Anterior cingulate cortex (tissue), 58 donors: ENCODE results near the gene CDON.
"Not testable (repeated sequence)": the region's sequence is repeated elsewhere in the genome, so short reads cannot be mapped to it uniquely, and the experiment has no call there.

Source experiments
- DNase-seq, 58 donors: peaks; one replicate each; lab custom pipeline; 2025; lab: John Stamatoyannopoulos, UW

The CDON gene

DNA sequence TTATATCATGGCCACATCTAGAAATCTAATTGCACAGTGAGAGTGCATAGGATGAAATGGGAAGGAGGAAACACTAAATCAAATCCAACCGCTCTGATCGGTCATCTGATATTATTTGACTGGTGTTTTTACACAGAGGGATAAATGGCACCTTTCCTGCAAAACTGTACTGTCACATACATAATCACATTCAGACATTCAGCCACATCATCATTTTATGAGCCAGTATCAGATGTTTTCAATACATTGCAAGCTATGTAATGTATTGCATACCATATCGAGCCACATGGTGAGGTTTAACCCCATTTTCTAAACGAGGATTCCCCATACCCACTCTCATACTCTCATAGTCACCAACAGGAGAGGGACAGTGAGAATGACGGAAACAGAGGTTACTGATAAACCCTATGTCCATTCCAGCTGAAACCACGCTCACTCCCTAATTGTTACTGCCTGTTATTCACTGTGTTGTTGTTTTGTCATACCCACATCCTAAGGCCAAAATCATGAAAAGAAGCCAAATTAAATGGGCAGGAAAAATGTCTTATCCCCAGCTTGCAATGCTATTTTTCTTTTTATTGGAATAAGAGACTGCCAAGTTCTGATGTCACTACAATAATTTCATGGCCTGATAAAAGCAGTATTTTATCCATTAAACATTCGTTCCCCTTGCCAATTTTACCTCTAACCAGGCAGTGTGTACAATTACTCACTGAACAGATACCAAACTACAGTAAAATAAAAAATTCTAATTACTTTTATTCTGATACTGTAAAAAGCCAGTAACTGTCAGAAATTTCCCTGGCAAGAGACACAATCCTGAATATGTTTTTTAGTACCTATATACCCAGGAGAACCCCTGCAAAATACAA is 9.0 kb downstream of the CDON start:
- DNase-seq: no peak

DNA sequence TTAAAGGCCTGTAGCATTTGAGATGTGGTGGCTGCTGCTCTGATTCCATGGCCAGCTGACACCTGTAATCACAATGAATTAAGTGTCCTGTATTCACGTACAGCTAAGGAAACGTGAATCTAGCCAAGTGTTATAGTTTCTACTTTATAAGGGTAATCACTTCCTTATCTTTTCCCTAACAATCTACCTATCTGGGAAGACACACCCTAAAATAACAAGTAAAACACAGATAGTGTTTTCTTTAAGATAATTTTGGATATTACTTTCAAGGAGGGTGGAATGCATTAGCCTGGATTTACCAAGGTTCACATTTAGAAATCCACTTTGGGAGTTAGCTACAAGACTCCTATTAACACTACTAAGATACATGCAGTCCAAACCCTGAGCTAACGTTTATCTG is 11.5 kb downstream of the CDON start:
- no peak for DNase-seq

DNA sequence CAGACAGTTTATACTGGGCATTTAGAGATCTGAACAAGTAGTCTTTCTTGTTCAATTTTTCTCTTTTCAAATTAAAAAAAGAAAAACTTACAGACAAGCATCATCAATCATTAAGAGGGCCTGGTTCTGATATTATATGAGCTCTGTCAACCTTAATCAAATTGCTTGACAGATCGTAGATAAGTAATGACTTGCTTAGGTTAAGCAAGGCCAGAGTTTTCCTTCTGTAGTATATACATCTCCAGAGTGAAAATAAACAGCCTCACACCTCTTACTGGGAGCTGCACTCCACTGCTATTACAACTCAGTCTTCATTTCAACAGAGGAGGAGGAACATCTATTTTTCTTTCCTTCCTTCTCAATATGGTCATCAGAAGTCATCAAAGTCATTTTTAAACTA is 13.5 kb downstream of the CDON start:
- no peak for DNase-seq

DNA sequence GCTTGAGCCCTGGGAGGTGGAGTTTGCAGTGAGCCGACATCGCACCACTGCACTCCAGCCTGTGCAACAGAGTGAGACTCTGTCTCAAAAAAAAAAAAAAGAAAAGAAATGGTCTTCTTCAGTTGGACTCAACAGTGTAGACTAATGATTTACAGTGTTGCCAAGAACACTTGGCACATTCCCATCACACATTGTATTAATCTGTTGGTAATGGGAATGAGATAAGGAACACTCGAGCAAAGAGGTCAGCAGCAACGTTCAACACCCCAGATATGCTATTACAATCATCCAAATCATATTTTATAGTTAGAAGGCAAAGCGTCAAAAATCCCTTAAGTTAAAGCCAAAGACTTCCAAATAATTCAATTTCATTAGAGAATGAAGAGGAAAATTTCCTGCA is 14.5 kb downstream of the CDON start:
- no peak for DNase-seq

DNA sequence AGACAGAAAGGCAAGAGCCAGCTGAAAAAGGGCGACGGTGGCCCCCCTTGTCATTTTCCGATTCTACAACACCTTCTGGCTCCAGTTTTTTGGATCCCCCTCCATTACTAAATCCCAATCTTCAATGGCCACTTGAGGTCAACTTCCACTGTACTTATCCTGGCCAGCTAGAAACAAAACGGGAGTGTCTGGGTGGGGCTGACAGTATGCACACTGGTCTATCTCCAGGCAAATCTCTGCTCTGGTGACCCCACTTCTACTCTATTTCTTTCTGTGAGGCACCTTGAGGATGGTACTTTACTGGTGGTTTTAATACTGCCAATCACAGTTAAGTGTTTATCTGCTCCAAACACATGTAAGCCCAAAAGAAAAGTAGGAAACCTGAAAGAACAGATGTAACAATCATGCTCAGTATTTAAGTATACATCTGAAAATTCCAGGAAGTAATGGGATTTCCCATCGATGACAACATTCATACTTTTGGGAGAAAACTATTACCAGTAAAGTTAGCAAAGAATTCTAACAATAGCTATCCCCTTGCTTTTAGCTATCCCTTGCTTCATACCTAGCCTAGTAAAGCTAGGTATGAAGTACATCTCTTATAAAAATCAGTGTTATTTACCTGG is 16.0 kb downstream of the CDON start:
- DNase-seq: no peak

DNA sequence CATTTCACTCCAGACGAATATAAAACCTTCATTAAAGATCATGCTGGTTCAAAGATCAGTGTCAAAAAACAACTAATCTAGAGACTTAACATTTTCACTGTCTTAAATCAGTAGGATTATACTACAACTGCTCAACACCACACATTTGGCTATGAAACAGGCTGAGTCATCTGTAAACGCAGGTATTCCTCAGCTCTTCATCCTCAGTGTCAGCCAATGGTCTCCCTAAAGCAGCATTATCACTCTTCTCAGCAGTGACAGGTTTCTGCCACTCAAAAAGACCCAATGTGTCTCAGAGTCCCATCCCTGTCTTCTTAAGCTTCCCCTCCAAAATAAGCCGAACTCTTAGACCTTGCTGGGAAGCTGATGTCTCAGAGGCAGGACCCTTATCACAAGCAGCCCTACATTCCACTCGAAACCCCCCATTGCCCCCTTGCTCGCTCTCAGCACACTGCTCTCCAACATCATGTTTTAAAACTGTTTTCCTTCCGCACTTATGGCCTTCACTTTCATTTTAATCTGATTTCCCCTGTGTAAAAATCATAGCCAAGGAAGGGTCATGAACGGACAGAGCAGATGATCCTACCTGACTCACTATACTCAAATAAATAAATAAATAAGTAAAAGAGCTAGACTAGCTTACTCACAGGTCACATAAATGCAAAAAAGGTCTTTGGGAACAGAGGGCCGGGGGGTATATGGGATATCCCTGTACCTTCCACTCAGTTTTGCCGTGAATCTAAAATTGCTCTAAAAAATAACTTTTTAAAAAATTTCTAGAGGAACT is 23.0 kb downstream of the CDON start:
- DNase-seq: no peak

DNA sequence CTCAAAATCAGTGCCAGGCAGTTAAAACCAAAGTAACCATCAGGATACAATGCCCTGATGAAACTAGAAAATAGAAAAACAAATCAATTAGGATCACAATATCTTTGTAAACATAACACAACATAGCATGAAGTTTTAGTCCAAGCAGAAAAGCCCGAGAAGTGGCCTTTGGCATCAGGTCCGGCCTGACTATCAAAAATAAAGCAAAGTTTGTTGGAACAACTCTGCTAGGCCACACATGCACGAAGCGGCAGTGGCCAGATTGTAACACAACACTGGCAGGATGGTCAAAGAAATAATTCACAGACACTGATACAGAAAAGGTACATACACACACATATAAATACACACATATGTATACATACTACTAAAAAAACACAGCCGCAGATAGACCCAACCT is 26.9 kb downstream of the CDON start:
- DNase-seq: no peak

DNA sequence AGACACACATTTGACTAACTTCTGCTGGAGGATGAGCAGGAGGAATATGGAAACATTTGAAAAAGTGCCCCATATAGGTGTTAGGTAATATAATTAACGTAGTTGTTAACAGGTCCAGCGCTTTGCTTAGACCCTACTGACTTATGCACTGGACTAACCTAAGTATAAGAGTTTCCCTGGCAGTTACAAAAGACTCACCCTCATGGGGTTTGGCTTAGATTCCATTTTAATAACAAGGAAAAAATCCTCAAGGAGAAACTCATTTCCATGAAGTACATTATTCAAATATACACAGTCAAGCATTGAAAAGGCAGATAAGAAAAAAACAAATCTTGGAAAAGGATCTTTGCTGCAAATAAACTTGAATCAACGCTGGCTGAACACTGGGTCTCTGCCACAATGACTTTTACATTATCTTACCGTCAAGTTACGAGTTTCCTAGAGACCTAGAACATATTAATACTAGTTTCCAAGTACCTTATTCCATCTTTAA is 27.7 kb downstream of the CDON start:
- DNase-seq: no peak

DNA sequence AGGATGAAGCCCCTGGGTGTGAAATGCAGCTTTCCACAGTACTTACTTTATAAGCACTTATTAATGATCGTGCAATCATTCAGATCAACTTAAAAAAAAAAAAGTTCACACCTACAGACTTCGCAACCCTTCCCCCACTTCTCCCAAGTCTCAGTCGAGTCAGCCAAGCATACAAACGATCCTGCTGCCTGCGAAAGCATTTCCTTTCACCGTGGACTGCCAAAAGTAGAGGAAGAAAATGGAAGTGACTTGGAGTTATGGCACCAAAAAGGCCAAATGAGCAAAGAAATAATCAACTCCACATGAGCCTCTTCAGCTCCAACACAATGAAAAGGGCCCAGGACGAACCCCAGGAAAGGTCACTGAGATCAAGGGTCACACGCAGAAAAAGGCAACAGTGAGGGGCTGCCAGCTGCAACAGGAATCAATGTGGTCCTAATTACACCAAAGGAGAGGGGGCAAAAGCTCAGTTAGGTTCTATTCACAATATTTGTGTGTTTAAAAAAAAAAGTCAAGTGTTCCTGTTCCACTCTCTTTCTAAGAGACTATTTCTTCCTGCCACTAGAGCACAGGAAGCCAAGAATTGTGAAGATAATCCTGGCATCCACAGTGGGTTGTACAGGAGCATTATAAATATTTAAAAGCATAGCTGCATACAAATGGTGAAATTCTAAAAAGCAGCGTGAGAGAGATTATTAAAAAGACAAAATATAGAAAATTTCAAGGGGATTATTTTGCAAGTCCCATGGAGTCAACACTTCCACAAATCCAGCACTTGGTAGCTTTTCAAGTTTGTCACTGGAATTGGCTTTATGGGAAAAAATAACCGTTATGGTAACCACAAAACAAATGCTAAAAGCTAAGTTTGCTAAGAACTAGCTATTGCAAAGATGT is 28.4 kb downstream of the CDON start:
- DNase-seq: no peak

DNA sequence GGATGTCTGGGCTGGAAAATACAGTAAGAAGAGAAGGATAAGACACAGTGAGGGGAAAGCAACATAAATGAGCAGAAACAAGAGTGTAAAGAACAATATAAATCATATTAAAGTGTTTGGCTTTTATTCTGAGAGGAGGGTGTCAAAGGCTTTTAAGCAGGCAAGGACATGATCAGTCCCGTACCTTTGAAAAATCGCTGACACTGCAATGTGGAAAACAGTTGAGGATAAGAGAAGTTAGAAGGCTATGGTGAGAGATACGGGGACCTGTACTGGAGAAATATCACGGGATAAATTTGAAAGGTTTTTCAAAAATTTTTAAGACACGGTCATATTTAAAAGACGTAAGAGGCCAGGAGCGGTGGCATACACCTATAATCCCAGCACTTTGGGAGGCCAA is 30.3 kb downstream of the CDON start:
- DNase-seq: no peak

DNA sequence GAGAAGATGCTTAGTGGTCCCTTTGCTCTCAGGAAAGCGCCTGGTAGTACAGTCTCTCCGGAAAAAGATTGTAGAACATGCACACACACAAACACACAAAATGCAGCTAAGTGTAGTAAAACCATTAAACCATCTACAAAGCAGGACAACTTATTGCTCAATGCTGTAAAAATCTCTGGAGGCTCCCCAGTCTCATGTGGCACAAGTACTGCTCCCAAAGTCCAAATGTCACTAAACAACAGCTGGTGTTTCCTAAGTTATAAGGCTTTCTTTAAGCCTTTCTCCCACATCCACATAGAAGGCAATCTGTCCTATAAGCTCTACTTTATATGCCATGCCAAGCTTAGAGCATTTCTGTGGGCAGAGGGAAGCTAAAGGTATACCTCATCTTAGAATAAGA is 32.9 kb downstream of the CDON start:
- no peak for DNase-seq

DNA sequence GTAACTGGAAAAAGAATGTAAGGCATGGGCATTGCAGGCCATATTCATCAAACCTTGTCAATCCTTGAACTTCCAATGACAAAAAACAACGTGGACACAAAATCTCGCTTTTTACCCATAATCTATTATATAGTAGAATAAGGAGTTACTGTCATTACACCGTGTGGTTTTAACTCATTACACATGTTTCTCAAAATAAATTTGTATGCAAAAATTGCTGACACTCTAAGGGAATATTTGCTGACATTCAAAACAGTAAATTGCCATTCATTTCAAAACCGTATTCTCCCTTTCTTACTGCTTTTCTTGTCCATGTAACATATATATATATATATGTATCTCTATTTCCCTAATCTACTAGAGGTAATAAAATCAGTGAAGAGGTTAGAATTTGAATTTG is 33.4 kb downstream of the CDON start:
- no peak for DNase-seq

DNA sequence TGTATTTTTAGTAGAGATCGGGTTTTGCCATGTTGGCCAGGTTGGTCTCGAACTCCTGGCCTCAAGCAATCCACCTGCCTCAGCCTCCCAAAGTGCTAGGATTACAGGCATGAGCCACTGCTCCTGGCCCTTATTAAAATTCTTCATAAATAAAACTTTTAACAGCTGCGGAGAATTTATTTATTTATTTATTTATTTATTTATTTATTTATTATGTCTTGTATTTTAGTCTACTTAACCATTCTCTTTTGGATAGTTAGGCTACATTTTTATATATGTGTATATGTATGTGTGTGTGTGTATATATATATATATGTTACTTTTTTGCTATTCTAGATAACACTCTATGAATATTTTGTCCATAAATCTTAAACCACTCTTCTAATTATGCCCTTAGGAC is 34.1 kb downstream of the CDON start:
- DNase-seq: not testable (repeated sequence)

DNA sequence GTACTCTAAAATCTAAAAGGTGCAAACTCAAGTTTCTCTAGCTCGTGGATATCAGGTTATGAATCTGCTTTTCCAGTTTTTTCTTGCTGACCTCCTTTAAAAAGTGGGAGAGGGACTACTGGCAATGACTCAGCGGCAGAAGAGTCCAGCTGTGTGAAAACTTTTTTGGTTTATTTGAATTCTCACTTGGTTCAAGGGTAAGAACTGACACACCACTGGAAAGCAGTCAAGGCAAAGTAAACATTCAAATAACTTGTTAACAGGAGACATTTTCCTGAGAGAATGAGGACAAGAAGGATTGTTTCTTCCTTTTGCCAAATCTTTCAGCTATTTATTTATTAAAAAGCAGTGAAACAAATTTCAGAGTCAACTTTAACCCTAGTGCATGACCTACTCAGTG is 36.1 kb downstream of the CDON start:
- no peak for DNase-seq

DNA sequence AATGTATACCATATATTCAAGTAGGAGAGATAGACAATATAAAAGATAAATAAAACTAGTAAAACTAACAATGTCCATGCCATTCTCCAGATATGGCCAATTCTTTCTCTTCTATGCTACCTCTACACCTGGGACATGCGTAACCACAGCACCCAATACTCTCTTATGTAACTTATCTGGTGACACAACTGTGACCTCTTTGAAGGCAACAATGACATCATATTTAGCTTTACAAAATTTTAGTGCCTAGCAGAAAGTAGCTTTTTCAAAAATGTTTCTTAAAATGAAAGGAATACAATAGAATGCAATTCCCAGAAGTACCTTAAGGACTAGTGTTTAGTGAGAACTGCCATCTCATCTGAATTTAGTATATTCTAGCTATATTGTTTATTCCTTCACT is 36.8 kb downstream of the CDON start:
- no peak for DNase-seq

DNA sequence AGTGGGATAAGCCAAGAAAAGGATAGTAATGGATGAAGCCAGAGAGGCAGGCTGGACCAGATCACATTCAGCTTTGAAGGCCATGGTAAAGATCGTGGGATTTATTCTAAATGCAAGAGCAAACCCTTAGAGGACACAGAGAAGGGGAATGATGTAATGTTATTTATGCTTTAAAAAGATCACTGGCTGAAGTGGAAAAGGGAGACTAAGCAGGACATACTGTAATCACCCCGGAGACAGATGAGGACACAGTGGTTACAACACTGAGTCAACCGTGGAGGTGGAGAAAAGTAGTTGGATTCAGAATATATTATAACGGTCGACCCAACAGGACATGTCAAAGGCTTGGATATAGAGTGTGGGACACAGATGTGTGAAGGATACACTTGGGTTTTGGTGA is 38.5 kb downstream of the CDON start:
- DNase-seq: no peak

DNA sequence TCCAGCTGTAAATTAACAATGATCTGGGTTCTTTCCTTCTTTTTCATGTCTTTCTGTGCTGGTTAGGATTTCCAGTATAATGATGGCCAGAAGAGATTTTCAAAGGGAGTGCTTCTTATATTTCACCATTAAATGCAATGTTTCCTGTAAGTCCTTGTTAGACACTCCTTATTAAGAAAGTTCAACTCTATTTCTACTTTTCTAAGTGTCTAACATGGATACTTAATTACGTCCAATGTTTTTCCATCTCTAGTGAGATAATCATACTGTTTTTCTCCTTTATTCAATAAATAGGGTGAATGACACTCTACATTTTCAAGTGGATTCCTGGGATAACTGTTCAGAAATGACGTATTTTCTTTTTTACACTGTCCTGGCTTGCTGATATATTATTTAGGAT is 49.8 kb downstream of the CDON start:
- DNase-seq: no peak

DNA sequence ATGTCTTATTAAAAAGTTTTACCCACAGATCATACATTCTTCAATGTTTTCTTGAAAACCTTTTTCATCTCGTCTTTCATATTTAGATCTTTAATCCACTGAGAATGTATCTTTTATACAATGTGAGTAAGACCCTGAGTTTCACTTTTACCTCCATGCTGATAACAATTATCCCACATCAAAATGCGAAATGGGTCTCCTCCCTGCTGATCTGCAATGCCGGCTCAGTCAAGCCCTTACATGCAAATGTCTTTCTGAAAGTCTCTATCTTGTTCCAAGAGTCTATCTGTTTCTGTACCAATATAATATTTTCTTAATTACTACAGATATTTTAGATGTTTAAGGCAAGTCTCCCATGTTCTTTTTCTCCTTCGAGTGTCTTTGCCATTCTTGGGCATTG is 50.9 kb downstream of the CDON start:
- no peak for DNase-seq

DNA sequence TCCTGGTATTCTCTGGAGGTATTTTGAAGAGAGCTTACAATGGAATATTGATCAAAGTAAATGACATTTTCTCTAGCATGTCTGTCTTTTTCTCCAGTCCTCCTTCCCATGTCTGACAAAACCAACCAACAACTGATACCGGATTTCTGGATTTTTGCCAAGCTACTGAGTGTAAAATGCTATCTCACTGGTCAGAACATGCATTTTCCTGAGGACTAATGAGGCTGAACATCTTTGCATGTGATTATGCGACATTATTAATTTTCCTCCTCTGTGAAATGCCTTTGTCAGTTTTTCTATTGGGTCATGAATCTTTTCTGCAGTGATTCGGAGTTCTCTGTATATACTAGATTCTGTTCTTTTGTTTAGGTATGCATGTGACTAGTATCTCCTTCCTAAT is 51.4 kb downstream of the CDON start:
- no peak for DNase-seq

DNA sequence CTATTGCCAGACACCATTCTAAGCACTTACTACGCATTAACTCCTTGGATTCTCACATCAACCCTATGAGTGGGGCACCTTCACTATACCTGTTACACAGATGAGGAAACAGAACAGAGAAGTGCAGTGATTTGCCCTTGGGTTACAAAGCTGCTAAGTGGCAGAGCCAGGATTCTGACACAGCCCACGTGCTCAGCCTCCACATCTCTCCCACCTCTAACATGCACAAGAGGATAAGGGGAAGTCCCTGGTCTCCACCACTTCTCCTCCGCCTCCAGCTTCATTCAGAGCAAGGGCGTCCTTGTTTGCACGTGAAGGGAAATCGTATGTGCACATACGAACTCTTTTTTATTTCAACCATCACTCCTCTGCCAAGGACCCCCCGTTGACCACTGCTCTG is 53.7 kb downstream of the CDON start:
- DNase-seq: no peak
